HepG2 (cell line): ENCODE results near the gene SLC35B4. TPM values are rescaled to one million over a fixed set of nuclear protein-coding genes. Genes with fewer than 3 reads are reported as not detected.

Experiments used
- ATF4 ChIP-seq, 2 experiments: fragments of 450-650 bp in 1 of 2; sonication (generic) in 1 of 2; formaldehyde crosslinking; IDR thresholded peaks; 2 replicates each; pipeline versions ENCODE4 v1.5.0 to v1.8.0; 2020 to 2022; ENCODE audit warnings: mild to moderate bottlenecking in 1 of 2, missing genetic modification reagents in 1 of 2
- DMAP1 ChIP-seq: IDR thresholded peaks from 2 replicates; pipeline ENCODE4 v1.6.1; 2016
- EHMT2 ChIP-seq: fragments of 200-600 bp; sonication (generic); IDR thresholded peaks from 2 replicates; pipeline ENCODE4 v1.7.0; 2017; ENCODE audit warnings: antibody characterized with exemption, low read depth, low read length, borderline replicate concordance
- FOXK1 ChIP-seq: sonication (generic); formaldehyde crosslinking; IDR thresholded peaks from 2 replicates; pipeline ENCODE4 v1.4.0; 2020; ENCODE audit warnings: low read depth, missing genetic modification reagents, borderline replicate concordance
- HNF4G ChIP-seq, 2 experiments: sonication (generic) in 1 of 2; formaldehyde crosslinking in 1 of 2; IDR thresholded peaks; 2 replicates each; pipeline versions ENCODE4 v1.4.0 to v1.6.1; 2011 to 2020; ENCODE audit warnings: borderline replicate concordance in 2 of 2, low read depth in 2 of 2, mild to moderate bottlenecking in 2 of 2, low read length in 1 of 2, missing genetic modification reagents in 1 of 2, moderate library complexity in 1 of 2
- IKZF5 ChIP-seq: IDR thresholded peaks from 2 replicates; pipeline ENCODE4 v1.6.1; 2018; ENCODE audit warnings: missing genetic modification reagents, mild to moderate bottlenecking, missing compliant biosample characterization
- KLF16 ChIP-seq, 2 experiments: sonication (generic) in 1 of 2; formaldehyde crosslinking in 1 of 2; IDR thresholded peaks; 2 replicates each; pipeline versions ENCODE4 v1.6.1 to v1.8.0; 2016 to 2023; ENCODE audit warnings: missing genetic modification reagents in 2 of 2, missing compliant biosample characterization in 1 of 2
- PAX8 ChIP-seq: sonication (generic); formaldehyde crosslinking; IDR thresholded peaks from 2 replicates; pipeline ENCODE4 v1.8.0; 2022; ENCODE audit warnings: mild to moderate bottlenecking, missing genetic modification reagents, borderline replicate concordance
- RBFOX2 ChIP-seq: fragments of 200-400 bp; formaldehyde crosslinking; IDR thresholded peaks from 2 replicates; pipeline ENCODE4 v1.6.1; 2017; ENCODE audit warnings: low read depth, mild to moderate bottlenecking, low read length
- RXRA ChIP-seq: sonication (generic); formaldehyde crosslinking; IDR thresholded peaks from 2 replicates; pipeline ENCODE4 v1.5.1; 2020; ENCODE audit warnings: missing genetic modification reagents
- SSRP1 ChIP-seq: IDR thresholded peaks from 2 replicates; pipeline ENCODE4 v1.6.1; 2016; ENCODE audit warnings: control low read depth
- TFDP2 ChIP-seq: sonication (generic); formaldehyde crosslinking; IDR thresholded peaks from 2 replicates; pipeline ENCODE4 v1.4.0; 2020; ENCODE audit warnings: missing genetic modification reagents
- ZBTB42 ChIP-seq: sonication (generic); formaldehyde crosslinking; IDR thresholded peaks from 2 replicates; pipeline ENCODE4 v1.5.0; 2020; ENCODE audit warnings: mild to moderate bottlenecking, missing genetic modification reagents
- ZKSCAN8 ChIP-seq: IDR thresholded peaks from 2 replicates; pipeline ENCODE4 v1.6.1; 2016; ENCODE audit warnings: borderline replicate concordance, missing genetic modification reagents, missing compliant biosample characterization
- ZNF143 ChIP-seq: sonication (generic); formaldehyde crosslinking; IDR thresholded peaks from 2 replicates; pipeline ENCODE4 v1.4.0; 2020; ENCODE audit warnings: missing genetic modification reagents
- ZNF160 ChIP-seq: sonication (generic); formaldehyde crosslinking; IDR thresholded peaks from 2 replicates; pipeline ENCODE4 v1.8.0; 2022; ENCODE audit warnings: mild to moderate bottlenecking, inconsistent platforms, missing genetic modification reagents
- ZNF256 ChIP-seq: sonication (generic); formaldehyde crosslinking; conservative IDR thresholded peaks from 2 replicates; pipeline ENCODE4 v1.4.0; 2020; ENCODE audit warnings: missing genetic modification reagents
- ZNF296 ChIP-seq: sonication (generic); formaldehyde crosslinking; conservative IDR thresholded peaks from 2 replicates; pipeline ENCODE4 v1.5.0; 2020; ENCODE audit warnings: mild to moderate bottlenecking, missing genetic modification reagents
- ZNF33B ChIP-seq: sonication (generic); formaldehyde crosslinking; IDR thresholded peaks from 2 replicates; pipeline ENCODE4 v1.5.1; 2020; ENCODE audit warnings: mild to moderate bottlenecking, missing genetic modification reagents
- ZNF354B ChIP-seq: sonication (generic); formaldehyde crosslinking; IDR thresholded peaks from 2 replicates; pipeline ENCODE4 v1.8.0; 2022; ENCODE audit warnings: mild to moderate bottlenecking, missing genetic modification reagents
- ZNF44 ChIP-seq: sonication (generic); formaldehyde crosslinking; IDR thresholded peaks from 2 replicates; pipeline ENCODE4 v1.5.1; 2020; ENCODE audit warnings: mild to moderate bottlenecking, missing genetic modification reagents
- ZNF597 ChIP-seq: sonication (generic); formaldehyde crosslinking; IDR thresholded peaks from 2 replicates; pipeline ENCODE4 v1.5.0; 2020; ENCODE audit warnings: missing genetic modification reagents
- ZNF619 ChIP-seq: sonication (generic); formaldehyde crosslinking; IDR thresholded peaks from 2 replicates; pipeline ENCODE4 v1.4.0; 2020; ENCODE audit warnings: mild to moderate bottlenecking, missing genetic modification reagents
- ZNF768 ChIP-seq: sonication (generic); formaldehyde crosslinking; IDR thresholded peaks from 2 replicates; pipeline ENCODE4 v1.4.0; 2020; ENCODE audit warnings: missing genetic modification reagents
- ZNF782 ChIP-seq: sonication (generic); formaldehyde crosslinking; IDR thresholded peaks from 2 replicates; pipeline ENCODE4 v1.4.0; 2020; ENCODE audit warnings: missing genetic modification reagents, mild to moderate bottlenecking, borderline replicate concordance
- polyA plus RNA-seq, 8 experiments: library from polyadenylated mRNA; depleted of rRNA in 3 of 8; stranded (reverse) in 7 of 8; unstranded in 1 of 8; fragments of >200 nt; fragmentation: Illumina TruSeq in 4 of 8; extraction: Trizol in 4 of 8; gene quantifications; 2 replicates each; pipeline versions ENCODE4 v1.2.1 to v1.2.3, GENCODE V29; 2011 to 2016; ENCODE audit warnings: low read depth in 4 of 8, missing spikeins in 1 of 8, mixed read lengths in 1 of 8; ENCODE audit not compliant: insufficient read depth in 1 of 8
- total RNA-seq, 5 experiments: library from RNA; depleted of rRNA; stranded (reverse); fragments of >200 nt; fragmentation: Illumina TruSeq; extraction: Trizol; gene quantifications; 2 replicates each; pipeline ENCODE4 v1.2.3, GENCODE V29; 2016; ENCODE audit warnings: low read depth in 1 of 5

Gene SLC35B4
- total and polyA plus RNA-seq, 2 of the 13 experiments (the other 11 are each of a cell fraction or from before 2014, with no cell fraction given), result 17.1 to 17.8 TPM

GRCh38 chr7:134366481-134366880 is 49.8 kb upstream of the SLC35B4 start (continued):
- TF ChIP-seq FOXK1 (CRISPR knock-in tag) (peak; percentile 86; the same call in 1 of the 2 replicates), ZNF782 (CRISPR knock-in tag) (no peak), ZBTB42 (CRISPR knock-in tag) (no peak), TFDP2 (CRISPR knock-in tag) (no peak), ZNF160 (CRISPR knock-in tag) (0 out of 2 replicates have a peak, but pooled peaks have one; percentile 38), DMAP1 (CRISPR knock-in tag) (no peak), RXRA (peak; percentile 79; the same call in 1 of the 2 replicates), ZNF354B (no peak), ZNF33B (CRISPR knock-in tag) (no peak), ZNF619 (no peak), ZNF256 (CRISPR knock-in tag) (no peak), ZNF597 (CRISPR knock-in tag) (no peak), EHMT2 (peak; percentile 39; the same call in 1 of the 2 replicates), ATF4 (CRISPR knock-in tag; IDR thresholded peaks at IDR 0.05) (peak in 1 of 2 experiments; percentile 84; a peak in 2 of 4 replicates), KLF16 (CRISPR knock-in tag; IDR thresholded peaks at IDR 0.05) (peak in 1 of 2 experiments; percentile 85; a peak in 1 of 4 replicates), ZNF768 (CRISPR knock-in tag) (no peak), PAX8 (CRISPR knock-in tag) (no peak), HNF4G (IDR thresholded peaks at IDR 0.05; ENCODE audit: borderline replicate concordance, low read depth, low read length) (peak; percentile 62; the same call in 1 of the 2 replicates), HNF4G (CRISPR knock-in tag; IDR thresholded peaks at IDR 0.05; ENCODE audit: borderline replicate concordance, low read depth) (peak; percentile 58; the same call in 1 of the 2 replicates), ZNF143 (CRISPR knock-in tag) (no peak), ZNF296 (CRISPR knock-in tag) (no peak), ZKSCAN8 (CRISPR knock-in tag) (no peak), RBFOX2 (no peak), SSRP1 (CRISPR knock-in tag) (no peak), ZNF44 (CRISPR knock-in tag) (no peak), IKZF5 (CRISPR knock-in tag) (peak; percentile 72; the same call in 1 of the 2 replicates)
